D721Med (cell line): Measurements from ENCODE around the gene LDLRAP1.

Experiments
- DNase-seq: peaks from one replicate; pipeline ENCODE4 v3.0.0; 2011; ENCODE audit warnings: low spot score; ENCODE audit not compliant: insufficient read length
- FAIRE-seq: peaks from 2 replicates; lab custom pipeline; 2011; peaks lifted over from hg19 to GRCh38; lab: Jason Lieb, UNC
- TF ChIP-seq, protein P1 (sequence below): IDR thresholded peaks from 2 replicates; pipeline ENCODE4 v1.5.1; 2012; ENCODE audit warnings: mild to moderate bottlenecking, control low read depth; ENCODE audit not compliant: insufficient read depth; ENCODE audit errors: missing control alignments

The LDLRAP1 gene

DNA sequence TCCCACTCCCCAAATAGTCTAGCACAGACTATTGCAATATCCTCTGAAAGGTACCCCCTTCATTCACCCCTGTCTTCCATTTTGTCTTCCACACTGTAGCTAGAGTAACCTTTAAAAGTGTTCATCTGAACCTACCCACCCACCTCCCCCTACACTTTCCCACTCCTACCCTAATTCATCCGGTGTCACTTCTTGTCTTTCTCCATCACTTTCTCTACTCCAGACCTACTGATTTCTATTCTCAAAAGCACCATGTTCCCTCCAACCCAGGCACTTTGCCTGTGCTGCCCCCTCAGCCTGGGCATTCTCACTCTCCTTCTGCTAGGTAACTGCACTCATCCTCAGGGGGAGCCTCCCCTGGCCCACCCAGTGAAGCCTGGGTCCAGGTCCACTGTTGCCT lies 68.4 kb downstream of the LDLRAP1 start:
- FAIRE-seq, result no peak
- TF ChIP-seq, protein P1, sequence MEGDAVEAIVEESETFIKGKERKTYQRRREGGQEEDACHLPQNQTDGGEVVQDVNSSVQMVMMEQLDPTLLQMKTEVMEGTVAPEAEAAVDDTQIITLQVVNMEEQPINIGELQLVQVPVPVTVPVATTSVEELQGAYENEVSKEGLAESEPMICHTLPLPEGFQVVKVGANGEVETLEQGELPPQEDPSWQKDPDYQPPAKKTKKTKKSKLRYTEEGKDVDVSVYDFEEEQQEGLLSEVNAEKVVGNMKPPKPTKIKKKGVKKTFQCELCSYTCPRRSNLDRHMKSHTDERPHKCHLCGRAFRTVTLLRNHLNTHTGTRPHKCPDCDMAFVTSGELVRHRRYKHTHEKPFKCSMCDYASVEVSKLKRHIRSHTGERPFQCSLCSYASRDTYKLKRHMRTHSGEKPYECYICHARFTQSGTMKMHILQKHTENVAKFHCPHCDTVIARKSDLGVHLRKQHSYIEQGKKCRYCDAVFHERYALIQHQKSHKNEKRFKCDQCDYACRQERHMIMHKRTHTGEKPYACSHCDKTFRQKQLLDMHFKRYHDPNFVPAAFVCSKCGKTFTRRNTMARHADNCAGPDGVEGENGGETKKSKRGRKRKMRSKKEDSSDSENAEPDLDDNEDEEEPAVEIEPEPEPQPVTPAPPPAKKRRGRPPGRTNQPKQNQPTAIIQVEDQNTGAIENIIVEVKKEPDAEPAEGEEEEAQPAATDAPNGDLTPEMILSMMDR, result no peak
- no peak for DNase-seq

DNA sequence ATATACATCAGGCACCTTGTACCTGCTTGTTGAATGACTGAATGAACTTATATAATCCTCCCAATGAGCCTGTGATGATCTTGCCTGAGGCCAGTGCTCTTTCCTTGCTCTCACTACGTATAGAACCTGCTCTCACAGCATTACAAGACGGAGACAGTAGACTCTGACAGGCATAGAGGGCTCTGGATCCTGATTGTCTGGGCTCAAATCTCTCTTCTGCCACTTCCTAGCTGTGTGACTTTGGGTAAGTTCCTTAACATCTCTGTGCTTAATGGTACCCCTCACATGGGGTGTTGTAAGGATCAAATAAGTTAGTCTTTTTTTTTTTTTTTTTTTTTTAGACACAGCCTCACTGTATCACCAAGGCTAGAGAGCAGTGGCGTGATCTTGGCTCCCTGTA lies 69.0 kb downstream of the LDLRAP1 start:
- TF ChIP-seq, protein P1, result no peak
- FAIRE-seq, result no peak
- no peak for DNase-seq

DNA sequence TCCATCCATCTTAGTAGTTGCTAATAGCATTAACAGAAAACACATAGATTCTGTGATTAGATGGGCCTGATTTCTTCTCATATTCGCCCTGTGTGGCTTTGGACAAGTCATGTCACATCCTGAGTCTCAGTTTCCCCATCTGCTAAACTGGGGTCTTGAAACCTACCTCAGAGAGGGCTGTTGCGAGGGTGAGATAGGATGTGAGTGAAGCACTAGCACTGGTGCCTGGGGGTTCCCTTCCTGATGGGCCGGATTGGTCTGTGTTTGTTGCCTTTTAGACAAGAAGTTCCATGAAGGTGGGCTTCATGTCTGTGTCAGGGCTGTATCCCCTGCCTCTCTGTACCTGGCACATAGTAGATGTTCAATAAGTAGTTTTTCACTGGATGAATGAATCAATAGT lies 69.7 kb downstream of the LDLRAP1 start:
- no peak for FAIRE-seq

DNA sequence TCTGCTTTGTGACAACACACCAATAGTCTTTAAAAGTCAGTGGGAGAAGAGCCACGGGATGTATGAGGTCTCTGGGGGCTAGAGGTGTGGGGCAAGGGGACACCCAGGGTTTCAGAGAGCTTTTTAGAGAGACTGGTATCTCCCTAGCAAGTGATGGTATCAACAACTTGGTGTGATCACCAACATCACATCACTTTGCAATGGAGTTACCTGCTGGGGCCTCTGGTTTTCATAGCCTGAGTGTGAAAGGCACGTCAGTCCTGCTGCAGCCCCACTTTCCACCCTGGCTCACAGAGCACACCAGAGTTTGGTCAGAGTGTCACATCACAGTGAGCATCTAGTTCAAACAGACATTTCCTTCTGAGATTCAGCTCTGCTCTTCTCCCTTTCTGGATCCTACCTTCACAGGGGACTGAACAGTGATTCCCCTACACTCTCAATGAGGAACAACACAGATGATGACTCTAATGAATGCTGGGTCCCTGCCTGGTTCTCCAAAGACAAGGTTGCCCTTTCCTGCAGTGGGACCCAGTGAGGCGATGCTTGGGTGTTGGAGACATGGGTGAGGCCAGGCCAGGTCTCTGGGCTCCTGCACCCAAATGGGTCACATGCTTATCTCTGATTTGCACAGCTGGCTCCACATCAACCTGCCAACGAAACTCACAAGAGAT lies 71.2 kb downstream of the LDLRAP1 start:
- FAIRE-seq (no peak), DNase-seq (no peak)
- TF ChIP-seq, protein P1, result no peak

More for the DNA sequence above, 69.7 kb downstream of the LDLRAP1 start:
- no peak for DNase-seq
- TF ChIP-seq, protein P1, result no peak

DNA sequence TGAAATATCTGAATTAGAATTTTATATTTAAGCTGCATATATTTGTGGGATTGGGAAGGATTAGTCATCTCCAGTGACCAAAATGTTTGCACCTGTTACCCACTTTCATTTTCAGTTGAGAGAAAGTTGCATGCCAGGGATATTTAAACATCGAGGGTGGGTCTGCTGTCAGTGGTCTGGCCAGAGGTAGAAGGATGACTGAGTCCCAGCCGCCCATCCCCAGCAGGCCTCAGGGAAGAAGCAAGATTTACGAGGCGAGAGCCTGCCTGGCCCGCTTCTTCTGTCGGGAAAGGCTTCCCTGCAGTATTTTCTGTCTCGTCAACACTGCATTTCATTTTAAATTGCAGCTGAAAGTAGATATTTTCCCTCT lies 71.8 kb downstream of the LDLRAP1 start:
- TF ChIP-seq, protein P1, result no peak
- no peak for DNase-seq
- no peak for FAIRE-seq

DNA sequence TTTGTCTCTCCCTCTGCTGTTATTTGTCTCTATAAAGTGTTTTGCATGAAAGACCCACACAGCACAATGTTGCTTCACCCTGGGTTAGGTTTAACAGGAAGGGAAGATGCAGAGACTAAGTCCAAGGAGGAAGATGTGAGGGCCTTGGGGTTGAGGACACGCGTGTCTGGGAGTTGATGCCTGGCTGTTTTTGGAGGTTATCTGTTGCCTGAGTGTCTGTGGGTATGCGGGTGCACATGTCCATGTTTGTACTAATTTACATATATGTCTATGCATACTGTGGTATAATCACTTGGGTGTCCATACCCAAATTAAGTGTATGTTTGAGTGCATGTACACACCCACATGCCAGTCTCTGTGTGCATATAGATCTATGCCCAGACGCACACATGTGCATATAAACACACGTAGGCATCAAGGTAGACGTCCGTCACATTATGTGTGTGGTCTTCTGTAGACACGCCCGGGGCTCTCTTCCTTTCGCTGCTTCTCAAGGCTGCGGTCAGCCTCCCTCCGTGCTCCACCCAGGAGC lies 72.2 kb downstream of the LDLRAP1 start:
- FAIRE-seq, result no peak
- no peak for DNase-seq
- TF ChIP-seq, protein P1, result no peak
